GM12878 (cell line): ENCODE data around the gene MTTP. TPM values are rescaled to one million over a fixed set of nuclear protein-coding genes. Genes with fewer than 3 reads are reported as not detected.

Experiments used
- ATAC-seq: fragments of 200-7000 bp; cut with Tn5 transposase; 3 replicates; pipeline ENCODE4 v1.9.1; 2020; ENCODE audit warnings: mild to moderate bottlenecking, moderate library complexity
- BruUV-seq: library from RNA; stranded (reverse); fragments of 400-500 nt; replicated peaks from 2 replicates; lab custom pipeline; 2021; lab: Mats Ljungman, UMichigan
- CTCF ChIA-PET: fragments of 300-600 bp; sonication (Branson Sonifier 250); formaldehyde crosslinking; extraction: SDS; loops from one replicate; lab custom pipeline; 2021; ENCODE audit warnings: inconsistent platforms; lab: Yijun Ruan, JAX
- POLR2A ChIA-PET: fragments of 350-600 bp; formaldehyde crosslinking; extraction: SDS; loops from one replicate; lab custom pipeline; 2021; ENCODE audit warnings: inconsistent platforms; lab: Charles Lee
- RAD21 ChIA-PET: fragments of 300-600 bp; sonication (Branson Sonifier 250); formaldehyde crosslinking; loops from one replicate; lab custom pipeline; 2023; ENCODE audit warnings: antibody characterized with exemption; ENCODE audit not compliant: unreplicated experiment; lab: Charles Lee
- SMC1A ChIA-PET: fragments of 300-600 bp; sonication (Branson Sonifier 250); formaldehyde crosslinking; loops from one replicate; lab custom pipeline; 2023; ENCODE audit not compliant: unreplicated experiment, uncharacterized antibody; lab: Charles Lee
- DNase-seq: peaks from one replicate; pipeline ENCODE4 v3.0.0-alpha.2; 2011; ENCODE audit warnings: low read depth, low spot score
- FAIRE-seq: peaks from 3 replicates; lab custom pipeline; 2011; peaks lifted over from hg19 to GRCh38; lab: Jason Lieb, UNC
- H2AFZ ChIP-seq: 2 replicates; pipeline ENCODE4 v1.6.0; 2011; ENCODE audit warnings: low read depth, low read length, control low read depth; ENCODE audit not compliant: control insufficient read depth
- H3K27ac ChIP-seq: 2 replicates; pipeline ENCODE4 v1.5.1; 2011; ENCODE audit warnings: control low read depth; ENCODE audit not compliant: control insufficient read depth, insufficient read depth
- H3K27me3 ChIP-seq, 2 experiments: replicated peaks in 1 of 2; 2 replicates each; pipeline versions ENCODE4 v1.6.0 to v1.6.1; 2011; ENCODE audit warnings: low read length in 1 of 2; ENCODE audit not compliant: control insufficient read depth in 2 of 2, insufficient read depth in 2 of 2
- H3K36me3 ChIP-seq, 2 experiments: 2 replicates each; pipeline ENCODE4 v1.5.1; 2011; ENCODE audit warnings: low read length in 1 of 2; ENCODE audit not compliant: control insufficient read depth in 2 of 2, insufficient read depth in 2 of 2
- H3K4me1 ChIP-seq: 2 replicates; pipeline ENCODE4 v1.6.1; 2011; ENCODE audit warnings: mild to moderate bottlenecking, low read length, moderate library complexity, mixed read lengths; ENCODE audit not compliant: control insufficient read depth, insufficient read depth
- H3K4me2 ChIP-seq: 2 replicates; pipeline ENCODE4 v1.6.0; 2011; ENCODE audit warnings: control low read depth; ENCODE audit not compliant: control insufficient read depth, insufficient read depth
- H3K4me3 ChIP-seq: fragments of 200-600 bp; sonication (generic); 2 replicates; pipeline ENCODE4 v1.5.1; 2016
- H3K79me2 ChIP-seq: 2 replicates; pipeline ENCODE4 v1.6.0; 2011; ENCODE audit warnings: low read length; ENCODE audit not compliant: control insufficient read depth, insufficient read depth
- H3K9ac ChIP-seq: 2 replicates; pipeline ENCODE4 v1.8.0; 2011; ENCODE audit warnings: low read length, control low read depth, mixed read lengths; ENCODE audit not compliant: control insufficient read depth, insufficient read depth
- H3K9me3 ChIP-seq: replicated peaks from 3 replicates; pipeline ENCODE4 v1.5.1; 2011; ENCODE audit warnings: mild to moderate bottlenecking, low read length; ENCODE audit not compliant: control insufficient read depth, insufficient read depth
- H4K20me1 ChIP-seq: 2 replicates; pipeline ENCODE4 v1.6.0; 2011; ENCODE audit not compliant: control insufficient read depth, insufficient read depth
- CHD1 ChIP-seq: IDR thresholded peaks from 2 replicates; pipeline ENCODE4 v1.6.1; 2012; ENCODE audit warnings: low read depth, low read length, improper control_type of control experiment
- ELK1 ChIP-seq: IDR thresholded peaks from 2 replicates; pipeline ENCODE4 v1.6.1; 2012; ENCODE audit warnings: low read depth, low read length, improper control_type of control experiment
- ETV6 ChIP-seq, 2 experiments: fragments of 450-650 bp in 1 of 2; IDR thresholded peaks in 1 of 2; conservative IDR thresholded peaks in 1 of 2; 2 replicates each; pipeline ENCODE4 v1.6.1; 2014; ENCODE audit warnings: antibody characterized with exemption in 1 of 2, borderline replicate concordance in 1 of 2, low read depth in 1 of 2, mild to moderate bottlenecking in 1 of 2, moderate library complexity in 1 of 2
- MTA2 ChIP-seq: fragments of 450-650 bp; IDR thresholded peaks from 2 replicates; pipeline ENCODE4 v1.6.1; 2016; ENCODE audit warnings: low read depth, mild to moderate bottlenecking, moderate library complexity
- PBX3 ChIP-seq: IDR thresholded peaks from 2 replicates; pipeline ENCODE4 v1.6.1; 2011; ENCODE audit warnings: mild to moderate bottlenecking, low read depth, low read length, moderate library complexity; ENCODE audit not compliant: insufficient replicate concordance
- POLR2A ChIP-seq: IDR thresholded peaks from 2 replicates; pipeline ENCODE4 v1.6.1; 2011; ENCODE audit warnings: low read depth, mild to moderate bottlenecking, low read length
- STAT1 ChIP-seq: fragments of 450-650 bp; conservative IDR thresholded peaks from 2 replicates; pipeline ENCODE4 v1.6.1; 2014; ENCODE audit warnings: antibody characterized with exemption, mild to moderate bottlenecking
- ZNF687 ChIP-seq: fragments of 450-650 bp; IDR thresholded peaks from 2 replicates; pipeline ENCODE4 v1.6.1; 2017; ENCODE audit warnings: mild to moderate bottlenecking, moderate library complexity
- ZZZ3 ChIP-seq: IDR thresholded peaks from 2 replicates; pipeline ENCODE4 v1.6.1; 2011; ENCODE audit warnings: low read depth; ENCODE audit not compliant: control insufficient read depth, insufficient read length
- WGBS: methylation state at CpG from one replicate; pipeline ENCODE4 v1.1.6; 2016; ENCODE audit warnings: low lambda C conversion rate; ENCODE audit not compliant: insufficient replicate concordance, insufficient coverage; ENCODE audit errors: missing lambda C conversion rate; 5-methylcytosine and 5-hydroxymethylcytosine counted together
- in situ Hi-C: fragments of 300-500 bp; cut with MboI; formaldehyde crosslinking; loops from 9 replicates; pipeline ENCODE4 v1.14.3; 2018; ENCODE audit warnings: mixed read lengths
- intact Hi-C: fragments of 100-400 bp; cut with micrococcal nuclease; formaldehyde crosslinking; loops from one replicate; pipeline ENCODE4 v1.14.2; 2022; ENCODE audit not compliant: unreplicated experiment
- polyA plus RNA-seq, 11 experiments: library from polyadenylated mRNA; depleted of rRNA in 4 of 11; unstranded in 6 of 11; stranded (reverse) in 5 of 11; fragments of >200 nt; fragmentation: Nextera tagmentation in 4 of 11; fragmentation: Illumina TruSeq in 1 of 11; extraction: Ambion mirVana in 4 of 11; extraction: Trizol in 1 of 11; gene quantifications; 1 replicate in 1 of 11; 2 replicates in 10 of 11; pipeline versions ENCODE4 v1.2.1 to v1.2.3, GENCODE V29; 2011 to 2016; ENCODE audit warnings: inconsistent platforms in 2 of 11, missing spikeins in 2 of 11, low read depth in 1 of 11
- total RNA-seq, 4 experiments: library from RNA; depleted of rRNA in 3 of 4; stranded (reverse); fragments of >200 nt in 3 of 4; fragmentation: Illumina TruSeq in 1 of 4; extraction: Trizol in 1 of 4; gene quantifications; 2 replicates each; pipeline versions ENCODE4 v1.2.1 to v1.2.3, GENCODE V29; 2013 to 2021

The MTTP gene
- total and polyA plus RNA-seq, 10 of the 15 experiments (the other 5 are each of a cell fraction or from before 2014, with no cell fraction given), result 0.08 to 2.2 (median 0.21) TPM; not detected in 1

GRCh38 chr4:99669084-99669483, 94.5 kb downstream of the MTTP start:
- H3K4me1 ChIP-seq, result no peaks in the 10 kb centered on the region
- H2AFZ ChIP-seq, result no peak overlapping the region
- no peak for DNase-seq
- intact Hi-C loops, result no loop called here
- H3K4me3 ChIP-seq, result no peak overlapping the region
- in situ Hi-C loops, result no loop called here
- H3K9me3 ChIP-seq, result no peaks in the 10 kb centered on the region
- H3K9ac ChIP-seq, result no peak overlapping the region
- H3K27ac ChIP-seq, result no peak overlapping the region
- FAIRE-seq, result no peak
- no peaks in the 10 kb centered on the region for H4K20me1 ChIP-seq
- 10% methylated on average over 1 of the region's 1 CpG for WGBS
- ChIA-PET SMC1A (no interaction called here), CTCF (no interaction called here), RAD21 (no interaction called here), POLR2A (no interaction called here)
- BruUV-seq, result no TSS peak
- TF ChIP-seq POLR2A (no peak), ZZZ3 (no peak), STAT1 (no peak)
- H3K27me3 ChIP-seq, result no peaks in the 10 kb centered on the region
- no peak for ATAC-seq
- H3K79me2 ChIP-seq, result no peaks in the 10 kb centered on the region
- H3K36me3 ChIP-seq, result no peaks in the 10 kb centered on the region
- H3K4me2 ChIP-seq, result no peak overlapping the region

GRCh38 chr4:99670409-99671073, 95.9 kb downstream of the MTTP start:
- FAIRE-seq, result no peak
- Histone ChIP-seq H3K27me3 (no peaks in the 10 kb centered on the region), H3K36me3 (no peaks in the 10 kb centered on the region), H3K4me3 (no peak overlapping the region), H3K9me3 (no peaks in the 10 kb centered on the region), H3K4me1 (no peaks in the 10 kb centered on the region), H3K27ac (no peak overlapping the region), H3K79me2 (no peaks in the 10 kb centered on the region), H4K20me1 (no peaks in the 10 kb centered on the region), H3K9ac (no peak overlapping the region), H2AFZ (no peak overlapping the region), H3K4me2 (no peak overlapping the region)
- intact Hi-C loops (no loop called here), in situ Hi-C loops (no loop called here)
- POLR2A ChIA-PET, result no interaction called here
- CTCF ChIA-PET, result interaction anchor here (0.6 kb wide), 1 partner anchor 22 kb away, joined by 3 read pairs; no protein-coding TSS in a partner anchor
- no TSS peak for BruUV-seq
- SMC1A ChIA-PET, result no interaction called here
- ATAC-seq, result no peak
- no peak for DNase-seq
- RAD21 ChIA-PET, result no interaction called here
- 27% methylated on average over 5 of the region's 5 CpGs for WGBS
- TF ChIP-seq PBX3, result no peak
- TF ChIP-seq ZNF687, result no peak
- no peak for TF ChIP-seq MTA2
- TF ChIP-seq ELK1, result no peak
- no peak for TF ChIP-seq ETV6 (conservative IDR thresholded peaks at IDR 0.05 in 1 of 2, IDR thresholded peaks at IDR 0.05 in 1 of 2; ENCODE audit: borderline replicate concordance in 1 of 2, low read depth in 1 of 2)
- TF ChIP-seq CHD1, result no peak
